Parathyroid adenoma (tissue), 2 donors: ENCODE measurements around the gene TAS2R60.
A peak's percentile ranks its signal among the peaks of the same experiment; 100 is the strongest.

Experiments used
- H2AFZ ChIP-seq: fragments of 300-600 bp; sonication (generic); one replicate; pipeline ENCODE4 v1.7.0; 2017; ENCODE audit warnings: antibody characterized with exemption, mild to moderate bottlenecking
- H3K27ac ChIP-seq: fragments of 300-600 bp; sonication (generic); one replicate; pipeline ENCODE4 v1.7.0; 2017
- H3K27me3 ChIP-seq: fragments of 300-600 bp; sonication (generic); one replicate; pipeline ENCODE4 v1.7.0; 2017; ENCODE audit warnings: low read length; ENCODE audit not compliant: control insufficient read depth, insufficient read depth
- H3K36me3 ChIP-seq: fragments of 300-600 bp; sonication (generic); one replicate; pipeline ENCODE4 v1.7.0; 2017; ENCODE audit warnings: low read length; ENCODE audit not compliant: control insufficient read depth, insufficient read depth
- H3K4me1 ChIP-seq: fragments of 300-600 bp; sonication (generic); one replicate; pipeline ENCODE4 v1.7.0; 2017; ENCODE audit warnings: control low read depth
- H3K4me2 ChIP-seq: fragments of 300-600 bp; sonication (generic); one replicate; pipeline ENCODE4 v1.7.0; 2017; ENCODE audit warnings: low read length
- H3K4me3 ChIP-seq: fragments of 300-600 bp; sonication (generic); one replicate; pipeline ENCODE4 v1.7.0; 2017; ENCODE audit warnings: low read depth, low read length
- H3K79me2 ChIP-seq: fragments of 300-600 bp; sonication (generic); one replicate; pipeline ENCODE4 v1.7.0; 2017; ENCODE audit warnings: control low read depth
- H3K9ac ChIP-seq: fragments of 300-600 bp; sonication (generic); one replicate; pipeline ENCODE4 v1.7.0; 2017; ENCODE audit warnings: mild to moderate bottlenecking
- H3K9me3 ChIP-seq: fragments of 300-600 bp; sonication (generic); one replicate; pipeline ENCODE4 v1.7.0; 2017; ENCODE audit warnings: low read length; ENCODE audit not compliant: control insufficient read depth
- CTCF ChIP-seq: fragments of 300-600 bp; sonication (generic); IDR thresholded peaks from one replicate; pipeline ENCODE4 v1.7.0; 2017; ENCODE audit warnings: antibody characterized with exemption, mild to moderate bottlenecking
- donor health status: primary hyperparathyroidism.

Gene TAS2R60

GRCh38 chr7:143443153-143443552 is at the start of gene TAS2R60:
Gene TAS2R60 (plus strand): TSS chr7:143443453. CDS start chr7:143443453, 0 bp downstream.
- H3K4me1 ChIP-seq = no peaks in the 10 kb centered on the region
- H3K4me2 ChIP-seq = no peak within 1 kb of the TSS
- TF ChIP-seq CTCF = no peak
- no peak within 1 kb of the TSS for H3K27ac ChIP-seq
- no peak within 1 kb of the TSS for H2AFZ ChIP-seq
- no peak within 1 kb of the TSS for H3K9ac ChIP-seq
- H3K36me3 ChIP-seq = no peaks in the 10 kb centered on the region
- no peaks in the 10 kb centered on the region for H3K79me2 ChIP-seq
- H3K9me3 ChIP-seq = no peaks in the 10 kb centered on the region
- H3K27me3 ChIP-seq = no peaks in the 10 kb centered on the region
- H3K4me3 ChIP-seq = no peak within 1 kb of the TSS

- no peaks in the 10 kb centered on the region for H3K79me2 ChIP-seq
- H3K4me1 ChIP-seq = peaks cover 14% of the 10 kb centered on the region
- H2AFZ ChIP-seq = no peak overlapping the region
These were observed 49.2 kb upstream of the TAS2R60 start for GRCh38 chr7:143394068-143394467.

GRCh38 chr7:143394777-143395176 is 48.5 kb upstream of the TAS2R60 start:
- TF ChIP-seq CTCF = no peak
- no peaks in the 10 kb centered on the region for H3K9me3 ChIP-seq
- peaks cover 14% of the 10 kb centered on the region for H3K4me1 ChIP-seq
- H3K4me2 ChIP-seq = peak overlapping the region; percentile 29
- no peaks in the 10 kb centered on the region for H3K27me3 ChIP-seq
- H3K79me2 ChIP-seq = no peaks in the 10 kb centered on the region
- H3K27ac ChIP-seq = no peak overlapping the region
- H3K4me3 ChIP-seq = no peak overlapping the region
- no peak overlapping the region for H2AFZ ChIP-seq
- H3K9ac ChIP-seq = no peak overlapping the region
- H3K36me3 ChIP-seq = no peaks in the 10 kb centered on the region

More at GRCh38 chr7:143394068-143394467, 49.2 kb upstream of the TAS2R60 start:
- H3K4me2 ChIP-seq = no peak overlapping the region
- TF ChIP-seq CTCF = no peak
- no peaks in the 10 kb centered on the region for H3K27me3 ChIP-seq
- H3K27ac ChIP-seq = no peak overlapping the region
- no peaks in the 10 kb centered on the region for H3K36me3 ChIP-seq
- no peaks in the 10 kb centered on the region for H3K9me3 ChIP-seq
- H3K9ac ChIP-seq = no peak overlapping the region
- H3K4me3 ChIP-seq = no peak overlapping the region

- H3K27me3 ChIP-seq = no peaks in the 10 kb centered on the region
- H2AFZ ChIP-seq = no peak overlapping the region
- peaks cover 14% of the 10 kb centered on the region for H3K4me1 ChIP-seq
- H3K4me3 ChIP-seq = no peak overlapping the region
- no peaks in the 10 kb centered on the region for H3K9me3 ChIP-seq
- peak overlapping the region; percentile 29 for H3K4me2 ChIP-seq
- no peaks in the 10 kb centered on the region for H3K79me2 ChIP-seq
- no peak overlapping the region for H3K27ac ChIP-seq
- H3K36me3 ChIP-seq = no peaks in the 10 kb centered on the region
- no peak overlapping the region for H3K9ac ChIP-seq
- TF ChIP-seq CTCF = no peak
These were observed 47.8 kb upstream of the TAS2R60 start for GRCh38 chr7:143395187-143396149.
